NCI-H1436 (cell line): ENCODE results near the gene DYRK1A.
"Not testable (repeated sequence)": the region's sequence is repeated elsewhere in the genome, so short reads cannot be mapped to it uniquely, and the experiment has no call there.

Experiments
- DNase-seq: peaks from one replicate; lab custom pipeline; 2025; lab: John Stamatoyannopoulos, UW

DYRK1A gene

DNA sequence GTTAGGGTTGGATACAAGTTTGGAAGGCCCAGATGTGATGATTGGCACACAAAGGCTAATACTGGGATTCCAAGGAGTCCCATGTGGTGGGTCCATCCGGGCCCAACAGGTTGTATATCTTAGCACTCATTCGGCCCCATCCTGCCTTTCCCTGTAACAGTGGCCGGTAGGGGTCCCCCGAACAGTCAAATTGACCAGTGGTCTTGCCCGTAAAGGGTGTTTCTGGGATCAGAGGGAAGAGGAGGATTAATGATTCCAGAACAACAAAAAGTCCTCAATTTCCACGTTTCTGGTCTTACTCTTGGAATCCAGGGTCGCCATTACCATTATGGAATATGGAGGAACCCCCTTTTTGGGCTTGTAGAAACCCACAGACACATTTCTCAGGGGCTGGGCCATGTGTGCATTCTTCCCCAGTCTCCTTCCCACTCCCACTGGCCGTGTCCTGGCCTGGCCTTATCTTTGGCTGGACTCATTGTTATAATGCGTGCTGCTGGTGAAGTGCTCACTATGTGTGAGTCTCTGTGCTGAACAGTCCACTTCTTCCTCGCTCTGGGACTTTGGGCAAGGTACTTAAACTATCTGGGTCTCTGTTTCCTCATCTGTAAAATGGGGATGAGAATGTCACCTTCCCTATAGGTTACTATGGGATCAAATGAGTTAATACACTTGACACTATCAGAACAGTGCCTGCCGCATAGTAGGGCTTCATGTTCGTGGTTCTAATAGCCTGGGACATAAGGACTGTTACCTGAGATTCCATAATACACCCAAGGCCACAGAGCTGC lies 161.8 kb downstream of the DYRK1A start:
- no peak for DNase-seq

- no peak for DNase-seq
Measured at GRCh38 chr21:37529649-37530048, 163.1 kb downstream of the DYRK1A start.

DNA sequence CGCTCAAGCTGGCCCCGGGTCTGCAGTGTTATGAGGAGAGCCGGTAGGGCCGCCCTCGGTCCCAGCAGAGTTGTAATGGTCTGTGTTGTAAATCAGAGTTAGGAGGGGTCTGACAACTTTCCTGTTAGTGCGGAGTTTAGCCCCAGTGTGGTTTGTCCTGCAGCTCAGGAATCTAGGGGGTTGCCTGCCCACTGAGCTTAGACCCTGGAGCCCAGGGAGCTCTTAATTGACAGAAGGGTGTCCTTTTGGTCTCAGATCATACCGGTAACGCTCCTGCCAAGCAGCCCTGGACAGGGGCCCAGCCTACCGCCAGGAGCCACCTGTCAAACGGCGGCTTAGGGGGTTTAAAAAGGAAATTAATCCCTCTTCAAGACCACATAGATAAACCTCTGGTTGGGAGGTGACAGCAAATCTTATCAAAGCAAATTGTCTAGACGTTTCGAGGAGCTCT lies 164.4 kb downstream of the DYRK1A start:
- DNase-seq: no peak

GRCh38 chr21:37531431-37531932 lies 164.9 kb downstream of the DYRK1A start:
- DNase-seq: no peak

- peak; percentile 71 for DNase-seq
Measured at GRCh38 chr21:37532868-37533780, 166.6 kb downstream of the DYRK1A start.

GRCh38 chr21:37534431-37534830 lies 167.9 kb downstream of the DYRK1A start:
- no peak for DNase-seq

DNA sequence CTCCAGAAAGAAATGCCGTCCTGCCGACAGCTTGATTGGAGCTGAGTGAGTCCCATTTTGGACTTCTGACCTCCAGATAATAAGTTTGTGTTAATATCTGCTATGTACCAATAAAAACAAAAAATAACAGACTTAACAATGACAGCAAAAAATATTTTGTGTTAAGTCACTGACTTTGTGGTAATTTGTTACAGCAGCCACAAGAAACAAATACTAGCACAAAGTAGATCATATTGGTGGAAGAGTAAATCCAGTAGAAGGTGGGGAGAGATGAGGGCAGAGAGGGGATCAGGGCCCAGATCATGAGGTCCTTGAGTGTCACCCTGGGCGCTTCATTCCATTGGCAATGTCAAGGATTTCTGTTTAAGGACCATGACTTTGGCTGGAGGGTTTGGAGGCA lies 168.6 kb downstream of the DYRK1A start:
- DNase-seq: no peak

GRCh38 chr21:37535672-37536071 lies 169.1 kb downstream of the DYRK1A start:
- DNase-seq: no peak

DNA sequence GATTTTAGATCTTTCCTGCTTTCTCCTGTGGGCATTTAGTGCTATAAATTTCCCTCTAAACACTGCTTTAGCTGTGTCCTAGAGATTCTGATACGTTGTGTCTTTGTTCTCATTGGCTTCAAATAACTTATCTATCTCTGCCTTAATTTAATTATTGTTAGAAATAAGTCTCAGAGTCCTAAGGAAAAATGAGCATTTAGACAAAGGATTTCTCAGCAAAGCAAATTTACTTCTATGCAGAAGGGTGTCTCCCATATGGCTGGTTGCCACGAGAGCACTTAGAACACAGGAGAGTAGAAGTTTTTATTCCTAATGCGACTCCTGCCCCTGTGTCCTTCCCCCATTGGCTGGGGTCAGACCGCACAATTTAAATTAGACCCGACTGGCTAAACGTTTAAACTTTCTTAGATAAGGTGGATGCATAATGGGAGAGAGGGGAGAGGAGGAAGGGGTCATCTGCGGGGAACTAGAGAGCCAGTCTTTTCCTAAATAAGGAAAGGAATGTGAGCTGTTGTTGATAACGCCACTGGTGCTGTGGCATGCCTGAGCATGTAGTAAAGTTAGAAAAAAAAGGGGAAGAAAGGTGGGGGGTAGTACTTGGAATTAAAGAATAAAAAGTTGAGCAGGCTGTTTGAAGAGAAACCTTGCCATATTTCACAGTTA lies 170.2 kb downstream of the DYRK1A start:
- no peak for DNase-seq

GRCh38 chr21:37537391-37537996 lies 170.9 kb downstream of the DYRK1A start:
- no peak for DNase-seq

DNA sequence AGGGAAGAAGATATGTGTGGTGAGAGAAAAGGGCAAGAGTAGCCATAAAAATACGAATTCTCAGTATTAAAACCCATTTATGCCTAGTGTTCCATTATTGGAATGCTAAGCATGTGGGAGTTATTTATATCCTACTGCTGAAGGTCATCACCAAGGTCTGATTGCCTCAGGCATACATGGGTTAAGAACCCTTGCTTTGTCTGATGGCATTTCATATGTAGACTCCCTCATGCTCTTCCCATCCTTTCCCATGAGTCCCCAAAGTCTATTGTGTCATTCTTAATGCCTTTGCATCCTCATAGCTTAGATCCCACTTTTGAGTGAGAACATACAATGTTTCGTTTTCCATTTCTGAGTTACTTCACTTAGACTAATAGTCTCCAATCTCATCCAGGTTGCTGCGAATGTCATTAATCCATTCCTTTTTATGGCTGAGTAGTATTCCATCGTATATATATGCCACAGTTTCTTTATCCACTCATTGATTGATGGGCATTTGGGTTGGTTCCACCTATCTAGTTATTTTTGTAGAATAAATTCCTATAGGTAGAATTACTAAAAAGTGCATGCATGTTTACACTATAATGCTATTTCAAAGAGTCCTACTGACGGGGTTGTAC lies 172.5 kb downstream of the DYRK1A start:
- no peak for DNase-seq

- DNase-seq: not testable (repeated sequence)
Measured at GRCh38 chr21:37541128-37541527, 174.6 kb downstream of the DYRK1A start.

DNA sequence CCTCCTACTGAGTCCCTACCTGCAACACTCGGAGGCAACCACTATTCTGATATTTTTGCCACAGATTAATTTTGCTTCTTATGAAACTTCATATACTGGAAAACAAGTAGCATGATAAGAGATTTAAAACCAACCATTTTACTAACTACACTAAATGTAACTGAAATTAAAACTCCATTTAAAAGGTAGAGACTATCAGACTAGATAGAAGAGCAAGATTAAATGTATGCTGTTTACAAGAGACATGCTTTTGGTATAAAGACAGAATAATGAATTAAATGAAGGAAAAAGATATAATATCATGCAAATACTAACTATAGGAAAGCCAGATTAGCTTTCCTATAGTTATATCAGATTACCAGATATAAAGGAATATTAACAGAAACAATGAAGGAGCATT lies 175.9 kb downstream of the DYRK1A start:
- no peak for DNase-seq

GRCh38 chr21:37546299-37546908 lies 179.8 kb downstream of the DYRK1A start:
- no peak for DNase-seq

DNA sequence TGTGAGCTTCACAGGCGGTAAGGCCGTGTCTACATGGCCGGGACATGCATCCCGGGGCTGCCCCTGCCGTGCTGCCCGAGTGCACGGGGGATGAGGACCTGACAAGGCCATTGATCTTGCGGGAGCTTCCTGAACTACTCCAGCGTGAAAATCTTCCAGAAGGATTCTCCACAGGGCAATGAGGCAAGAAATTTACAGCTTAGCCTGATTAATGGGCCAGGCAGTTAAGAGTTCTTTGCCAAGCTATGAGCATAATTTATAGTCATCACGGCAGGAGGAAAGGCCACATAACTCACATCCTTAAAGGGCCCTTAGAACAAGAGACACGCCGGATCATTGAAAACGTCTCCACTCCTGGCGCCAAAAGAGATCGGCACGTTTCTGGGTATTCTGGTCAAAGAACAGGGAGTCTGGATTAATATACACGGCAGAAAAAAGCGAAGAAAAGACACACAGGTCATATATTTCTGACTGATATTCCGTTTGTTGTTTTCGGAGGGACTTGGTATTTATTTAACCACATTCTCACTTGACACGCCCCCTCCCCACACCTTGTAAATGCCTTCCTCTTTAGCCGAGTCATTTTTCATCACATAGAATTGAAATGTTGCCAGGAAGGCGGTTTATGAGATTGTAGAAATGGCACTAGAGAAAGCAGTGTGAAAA lies 180.5 kb downstream of the DYRK1A start:
- no peak for DNase-seq

DNA sequence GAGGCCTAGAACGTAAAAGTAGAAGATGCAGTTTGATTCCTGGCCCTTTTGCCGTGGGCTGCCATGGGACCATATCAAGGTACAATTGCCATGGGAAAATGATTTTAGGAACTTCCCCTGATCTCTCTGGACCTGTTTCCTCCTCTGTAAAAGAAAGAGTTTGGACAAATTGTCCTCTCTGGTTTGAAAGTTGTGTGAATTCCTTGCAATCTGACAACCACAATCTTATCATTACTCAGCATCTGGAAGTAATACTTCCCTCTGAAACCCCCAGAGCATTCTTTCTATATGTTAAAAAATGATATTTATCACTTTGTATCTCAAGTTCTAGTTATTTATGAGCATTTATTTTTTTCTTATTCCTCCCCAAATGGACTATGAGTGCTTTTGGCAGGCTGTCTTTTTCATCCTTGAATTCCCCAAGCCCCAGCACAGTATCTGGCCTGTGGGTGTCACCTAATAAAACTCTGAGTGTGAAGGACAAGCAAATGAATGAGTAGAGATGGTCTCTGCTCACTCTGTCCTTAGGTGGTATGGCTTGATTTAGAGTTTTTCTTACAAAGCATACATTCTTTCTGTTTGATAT lies 181.1 kb downstream of the DYRK1A start:
- no peak for DNase-seq

- no peak for DNase-seq
Measured at GRCh38 chr21:37548521-37548981, 182.0 kb downstream of the DYRK1A start.

GRCh38 chr21:37549730-37550129 lies 183.2 kb downstream of the DYRK1A start:
- not testable (repeated sequence) for DNase-seq

DNA sequence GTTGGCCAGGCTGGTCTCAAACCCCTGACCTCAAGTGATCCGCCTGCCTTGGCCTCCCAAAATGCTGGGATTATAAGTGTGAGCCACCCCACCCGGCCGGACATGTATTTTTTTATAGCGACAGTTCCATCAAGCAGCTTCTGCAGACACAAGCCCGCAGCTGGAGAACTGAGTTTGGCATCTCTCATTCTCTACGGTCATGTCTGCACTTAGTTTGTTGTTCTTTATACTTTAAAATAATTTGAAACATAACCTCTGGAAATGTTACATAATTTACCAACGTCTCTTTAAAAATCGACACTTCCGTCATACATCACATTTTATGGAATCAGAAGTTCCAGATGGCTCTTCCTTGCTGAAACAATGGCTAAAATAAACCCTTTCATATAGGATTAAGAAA lies 183.6 kb downstream of the DYRK1A start:
- no peak for DNase-seq
